Measurements from ENCODE around the gene ZNF709.

DNA sequence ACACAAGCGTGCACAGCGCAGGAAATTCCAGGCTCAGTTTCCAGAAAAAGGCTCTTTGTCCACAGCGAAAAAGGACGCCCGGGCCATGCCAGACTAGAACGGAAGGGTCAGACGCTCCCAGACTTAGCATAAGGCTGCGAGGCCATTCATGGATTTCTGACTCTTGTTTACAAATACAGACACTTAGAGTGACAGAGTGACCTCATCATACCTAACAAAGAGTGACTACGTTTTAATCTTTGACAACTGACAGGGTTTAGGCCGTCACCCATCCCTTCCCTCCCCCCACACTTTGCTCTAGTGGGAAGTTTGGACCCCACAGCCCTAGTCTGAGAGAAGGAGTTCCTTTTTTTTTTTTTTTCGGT, 418 bp upstream of the ZNF709 start:
- TF ChIP-seq EP300 (IDR thresholded peaks at IDR 0.05; ENCODE audit: low read depth in 2 of 2, low read length in 2 of 2) (no peak), EP300 (CRISPR knock-in tag; IDR thresholded peaks at IDR 0.05; ENCODE audit: borderline replicate concordance) (no peak), SNAI1 (CRISPR knock-in tag; IDR thresholded peaks at IDR 0.05; ENCODE audit: borderline replicate concordance) (no peak), U2AF2 (IDR thresholded peaks at IDR 0.05; ENCODE audit: low read depth, low read length) (no peak), GABPA (IDR thresholded peaks at IDR 0.05; ENCODE audit: low read depth, low read length) (no peak), GABPA (CRISPR knock-in tag; IDR thresholded peaks at IDR 0.05; ENCODE audit: low read depth) (no peak), POLR2A (IDR thresholded peaks at IDR 0.05; ENCODE audit: insufficient read depth in 1 of 2, low read depth in 2 of 2, low read length in 2 of 2) (no peak), ETV5 (CRISPR knock-in tag; IDR thresholded peaks at IDR 0.05; ENCODE audit: borderline replicate concordance) (no peak)
- TF ChIP-seq, protein P1, sequence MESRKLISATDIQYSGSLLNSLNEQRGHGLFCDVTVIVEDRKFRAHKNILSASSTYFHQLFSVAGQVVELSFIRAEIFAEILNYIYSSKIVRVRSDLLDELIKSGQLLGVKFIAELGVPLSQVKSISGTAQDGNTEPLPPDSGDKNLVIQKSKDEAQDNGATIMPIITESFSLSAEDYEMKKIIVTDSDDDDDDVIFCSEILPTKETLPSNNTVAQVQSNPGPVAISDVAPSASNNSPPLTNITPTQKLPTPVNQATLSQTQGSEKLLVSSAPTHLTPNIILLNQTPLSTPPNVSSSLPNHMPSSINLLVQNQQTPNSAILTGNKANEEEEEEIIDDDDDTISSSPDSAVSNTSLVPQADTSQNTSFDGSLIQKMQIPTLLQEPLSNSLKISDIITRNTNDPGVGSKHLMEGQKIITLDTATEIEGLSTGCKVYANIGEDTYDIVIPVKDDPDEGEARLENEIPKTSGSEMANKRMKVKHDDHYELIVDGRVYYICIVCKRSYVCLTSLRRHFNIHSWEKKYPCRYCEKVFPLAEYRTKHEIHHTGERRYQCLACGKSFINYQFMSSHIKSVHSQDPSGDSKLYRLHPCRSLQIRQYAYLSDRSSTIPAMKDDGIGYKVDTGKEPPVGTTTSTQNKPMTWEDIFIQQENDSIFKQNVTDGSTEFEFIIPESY (CRISPR knock-in tag; IDR thresholded peaks at IDR 0.05) = no peak
